ENCODE measurements around the gene NPAT.

DNA sequence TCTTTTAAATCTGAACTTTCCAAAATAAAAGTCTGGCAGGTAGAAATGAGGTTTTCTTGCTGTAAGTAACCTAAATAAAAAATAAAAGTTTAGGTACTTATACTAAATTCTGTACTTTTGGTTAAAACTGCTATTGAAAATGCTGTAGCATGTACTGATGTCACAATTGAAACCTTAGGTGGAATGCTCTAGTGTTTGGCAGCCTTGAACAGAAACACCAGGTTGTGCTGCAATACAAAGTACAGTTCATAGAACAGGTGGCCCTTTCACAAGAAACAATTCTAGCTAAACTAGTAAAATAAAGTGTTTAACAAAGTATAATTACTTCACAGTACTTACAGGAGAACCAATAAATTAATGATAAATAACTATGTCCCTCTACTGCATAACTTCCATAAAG lies 25.1 kb downstream of the NPAT start:
- no peak for TF ChIP-seq POLR2AphosphoS5 (IDR thresholded peaks at IDR 0.05)
- TF ChIP-seq, protein P1, sequence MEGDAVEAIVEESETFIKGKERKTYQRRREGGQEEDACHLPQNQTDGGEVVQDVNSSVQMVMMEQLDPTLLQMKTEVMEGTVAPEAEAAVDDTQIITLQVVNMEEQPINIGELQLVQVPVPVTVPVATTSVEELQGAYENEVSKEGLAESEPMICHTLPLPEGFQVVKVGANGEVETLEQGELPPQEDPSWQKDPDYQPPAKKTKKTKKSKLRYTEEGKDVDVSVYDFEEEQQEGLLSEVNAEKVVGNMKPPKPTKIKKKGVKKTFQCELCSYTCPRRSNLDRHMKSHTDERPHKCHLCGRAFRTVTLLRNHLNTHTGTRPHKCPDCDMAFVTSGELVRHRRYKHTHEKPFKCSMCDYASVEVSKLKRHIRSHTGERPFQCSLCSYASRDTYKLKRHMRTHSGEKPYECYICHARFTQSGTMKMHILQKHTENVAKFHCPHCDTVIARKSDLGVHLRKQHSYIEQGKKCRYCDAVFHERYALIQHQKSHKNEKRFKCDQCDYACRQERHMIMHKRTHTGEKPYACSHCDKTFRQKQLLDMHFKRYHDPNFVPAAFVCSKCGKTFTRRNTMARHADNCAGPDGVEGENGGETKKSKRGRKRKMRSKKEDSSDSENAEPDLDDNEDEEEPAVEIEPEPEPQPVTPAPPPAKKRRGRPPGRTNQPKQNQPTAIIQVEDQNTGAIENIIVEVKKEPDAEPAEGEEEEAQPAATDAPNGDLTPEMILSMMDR (IDR thresholded peaks at IDR 0.05), result no peak

Data from breast epithelium (tissue), 3 donors.